Skeletal muscle satellite cell (primary cell): ENCODE results near the gene BSG.
"Not testable (repeated sequence)": the region's sequence is repeated elsewhere in the genome, so short reads cannot be mapped to it uniquely, and the experiment has no call there.

Source experiments
- H3K27me3 ChIP-seq: 2 replicates; pipeline ENCODE4 v1.7.0; 2013; ENCODE audit warnings: low read length; ENCODE audit not compliant: control insufficient read depth, insufficient read depth
- H3K36me3 ChIP-seq: 2 replicates; pipeline ENCODE4 v1.7.0; 2013; ENCODE audit warnings: mild to moderate bottlenecking, control low read depth, low read length; ENCODE audit not compliant: insufficient read depth
- H3K4me1 ChIP-seq: 2 replicates; pipeline ENCODE4 v1.7.0; 2013; ENCODE audit warnings: low read length; ENCODE audit not compliant: control insufficient read depth, insufficient read depth
- H3K4me2 ChIP-seq: 2 replicates; pipeline ENCODE4 v1.7.0; 2013; ENCODE audit warnings: mild to moderate bottlenecking, low read length
- H3K4me3 ChIP-seq: 2 replicates; pipeline ENCODE4 v1.7.0; 2013; ENCODE audit warnings: low read length
- H3K9ac ChIP-seq: 2 replicates; pipeline ENCODE4 v1.7.0; 2013; ENCODE audit warnings: mild to moderate bottlenecking, low read depth, low read length, moderate library complexity
- H3K9me3 ChIP-seq: replicated peaks from 2 replicates; pipeline ENCODE4 v1.7.0; 2013; ENCODE audit warnings: mild to moderate bottlenecking, control low read depth, low read length

BSG gene

GRCh38 chr19:616062-616700, 43.8 kb downstream of the BSG start:
- H3K9ac ChIP-seq, result no peak overlapping the region
- no peak overlapping the region for H3K4me3 ChIP-seq
- peaks cover 11% of the 10 kb centered on the region for H3K4me1 ChIP-seq
- no peaks in the 10 kb centered on the region for H3K9me3 ChIP-seq
- H3K4me2 ChIP-seq, result no peak overlapping the region
- peaks cover 33% of the 10 kb centered on the region for H3K36me3 ChIP-seq
- H3K27me3 ChIP-seq, result no peaks in the 10 kb centered on the region

GRCh38 chr19:616747-617526, 44.5 kb downstream of the BSG start:
- peaks cover 4% of the 10 kb centered on the region for H3K4me1 ChIP-seq
- no peak overlapping the region for H3K4me3 ChIP-seq
- H3K9ac ChIP-seq, result no peak overlapping the region
- no peaks in the 10 kb centered on the region for H3K27me3 ChIP-seq
- H3K36me3 ChIP-seq, result peaks cover 37% of the 10 kb centered on the region
- no peaks in the 10 kb centered on the region for H3K9me3 ChIP-seq
- no peak overlapping the region for H3K4me2 ChIP-seq

- no peaks in the 10 kb centered on the region for H3K9me3 ChIP-seq
- no peaks in the 10 kb centered on the region for H3K27me3 ChIP-seq
- no peak overlapping the region for H3K4me2 ChIP-seq
- H3K4me1 ChIP-seq, result no peaks in the 10 kb centered on the region
- H3K9ac ChIP-seq, result no peak overlapping the region
- H3K4me3 ChIP-seq, result no peak overlapping the region
- H3K36me3 ChIP-seq, result peaks cover 37% of the 10 kb centered on the region
These were observed 45.3 kb downstream of the BSG start for GRCh38 chr19:617551-618246.

- no peak overlapping the region for H3K4me2 ChIP-seq
- no peaks in the 10 kb centered on the region for H3K4me1 ChIP-seq
- H3K36me3 ChIP-seq, result peaks cover 39% of the 10 kb centered on the region
- no peak overlapping the region for H3K4me3 ChIP-seq
- H3K27me3 ChIP-seq, result no peaks in the 10 kb centered on the region
- H3K9ac ChIP-seq, result no peak overlapping the region
- no peaks in the 10 kb centered on the region for H3K9me3 ChIP-seq
These were observed 45.8 kb downstream of the BSG start for GRCh38 chr19:618247-618619.

GRCh38 chr19:618674-619285, 46.4 kb downstream of the BSG start:
- H3K27me3 ChIP-seq, result no peaks in the 10 kb centered on the region
- no peak overlapping the region for H3K9ac ChIP-seq
- no peaks in the 10 kb centered on the region for H3K9me3 ChIP-seq
- no peak overlapping the region for H3K4me2 ChIP-seq
- H3K36me3 ChIP-seq, result peaks cover 43% of the 10 kb centered on the region
- H3K4me3 ChIP-seq, result no peak overlapping the region
- peaks cover 4% of the 10 kb centered on the region for H3K4me1 ChIP-seq

- peaks cover 10% of the 10 kb centered on the region for H3K4me1 ChIP-seq
- H3K27me3 ChIP-seq, result no peaks in the 10 kb centered on the region
- H3K9me3 ChIP-seq, result no peaks in the 10 kb centered on the region
- no peak overlapping the region for H3K4me2 ChIP-seq
- H3K4me3 ChIP-seq, result no peak overlapping the region
- no peak overlapping the region for H3K9ac ChIP-seq
- peaks cover 41% of the 10 kb centered on the region for H3K36me3 ChIP-seq
These were observed 47.0 kb downstream of the BSG start for GRCh38 chr19:619286-620002.

GRCh38 chr19:620166-620862, 47.9 kb downstream of the BSG start:
- peaks cover 41% of the 10 kb centered on the region for H3K36me3 ChIP-seq
- no peak overlapping the region for H3K9ac ChIP-seq
- no peaks in the 10 kb centered on the region for H3K27me3 ChIP-seq
- no peaks in the 10 kb centered on the region for H3K9me3 ChIP-seq
- H3K4me1 ChIP-seq, result peaks cover 10% of the 10 kb centered on the region
- no peak overlapping the region for H3K4me2 ChIP-seq
- H3K4me3 ChIP-seq, result no peak overlapping the region

- not testable (repeated sequence) for H3K27me3 ChIP-seq, H3K4me2 ChIP-seq, H3K4me3 ChIP-seq, H3K9me3 ChIP-seq, H3K9ac ChIP-seq
- peaks cover 10% of the 10 kb centered on the region for H3K4me1 ChIP-seq
- peaks cover 45% of the 10 kb centered on the region for H3K36me3 ChIP-seq
These were observed 48.8 kb downstream of the BSG start for GRCh38 chr19:621191-621590.

GRCh38 chr19:621819-622218, 49.4 kb downstream of the BSG start:
- Histone ChIP-seq H3K9ac (no peak overlapping the region), H3K27me3 (no peaks in the 10 kb centered on the region), H3K4me1 (peaks cover 10% of the 10 kb centered on the region), H3K4me2 (no peak overlapping the region), H3K36me3 (peaks cover 45% of the 10 kb centered on the region), H3K4me3 (no peak overlapping the region), H3K9me3 (no peaks in the 10 kb centered on the region)

- Histone ChIP-seq H3K4me1 (peaks cover 10% of the 10 kb centered on the region), H3K4me2 (no peak overlapping the region), H3K9ac (no peak overlapping the region), H3K4me3 (no peak overlapping the region), H3K9me3 (no peaks in the 10 kb centered on the region), H3K27me3 (no peaks in the 10 kb centered on the region), H3K36me3 (peaks cover 45% of the 10 kb centered on the region)
These were observed 50.3 kb downstream of the BSG start for GRCh38 chr19:622666-623065.
